ENCODE data around the gene ROR1. TPM values are rescaled to one million over a fixed set of nuclear protein-coding genes. Genes with fewer than 3 reads are reported as not detected.
"Not testable (repeated sequence)": the region's sequence is repeated elsewhere in the genome, so short reads cannot be mapped to it uniquely, and the experiment has no call there.

The ROR1 gene
- total RNA-seq, 1 donor, result under 0.01 TPM

DNA sequence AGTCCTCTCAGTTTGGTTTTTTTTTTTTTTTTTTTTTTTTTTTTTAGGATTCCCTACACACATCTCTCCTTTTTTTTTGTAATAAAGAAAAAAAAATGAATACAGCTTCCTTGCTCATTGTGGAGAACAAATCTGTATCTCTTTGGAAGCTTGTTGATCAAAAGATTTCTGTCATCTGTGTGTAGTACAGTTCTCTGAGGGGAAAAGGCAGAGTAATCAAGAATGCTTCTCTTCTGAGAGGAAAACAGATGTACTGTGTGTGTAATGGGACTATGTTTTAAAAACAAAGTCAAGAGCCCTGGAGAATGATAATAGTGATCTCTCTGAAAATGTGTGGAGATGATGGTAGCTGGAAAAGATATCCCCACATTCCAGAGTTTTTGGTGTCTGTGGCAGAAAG lies 16.5 kb upstream of the ROR1 start:
- no peak for DNase-seq (ENCODE audit: low read depth in 2 of 3, low spot score in 2 of 3)

GRCh38 chr1:63758791-63759190 lies 15.0 kb upstream of the ROR1 start:
- no peak for DNase-seq (ENCODE audit: low read depth in 2 of 3, low spot score in 2 of 3)

DNA sequence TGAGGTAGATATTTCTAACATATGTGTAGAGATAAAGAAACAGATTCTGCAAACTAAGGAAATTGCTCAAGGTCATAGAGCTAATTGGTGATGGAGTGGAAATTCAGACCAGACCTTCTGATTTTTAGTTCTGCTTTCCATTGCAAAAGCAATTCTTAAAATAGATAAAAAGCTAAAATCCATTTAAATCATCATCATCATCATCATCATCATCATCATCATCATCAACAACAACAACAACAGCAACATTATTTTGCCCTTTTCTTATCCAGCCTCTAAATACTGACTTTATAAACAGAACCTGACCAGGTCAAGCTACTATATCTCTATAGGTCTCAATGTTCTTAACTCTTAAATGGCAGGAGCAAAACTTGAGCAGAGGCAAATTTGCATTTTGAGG lies 14.0 kb upstream of the ROR1 start:
- no peak for DNase-seq (ENCODE audit: low read depth in 2 of 3, low spot score in 2 of 3)

- DNase-seq (ENCODE audit: low read depth in 2 of 3, low spot score in 2 of 3), result no peak
Measured at GRCh38 chr1:63770381-63770780, 3.4 kb upstream of the ROR1 start.

- no peak for DNase-seq (ENCODE audit: low read depth in 2 of 3, low spot score in 2 of 3)
Measured at GRCh38 chr1:63772201-63772600, 1.6 kb upstream of the ROR1 start.

DNA sequence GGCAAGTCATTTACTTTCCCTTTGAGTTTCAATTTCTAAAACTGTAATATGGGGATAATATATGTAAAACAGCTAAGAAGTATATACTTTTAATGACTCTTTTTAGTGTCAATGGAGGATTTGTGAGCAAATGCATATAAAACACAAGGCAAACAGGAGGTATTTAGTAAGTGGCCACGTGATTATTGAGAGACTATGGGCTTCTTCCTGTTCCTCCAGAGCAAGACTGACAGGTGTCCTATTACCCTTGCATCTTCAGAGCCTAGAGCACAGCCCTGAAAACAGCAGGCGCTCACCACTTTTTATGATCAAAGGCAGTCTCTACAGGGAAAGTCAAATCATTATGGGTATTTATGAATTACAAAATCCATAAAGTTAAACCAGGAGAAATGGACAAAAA lies 941 bp upstream of the ROR1 start:
- no peak for DNase-seq (ENCODE audit: low read depth in 2 of 3, low spot score in 2 of 3)

DNA sequence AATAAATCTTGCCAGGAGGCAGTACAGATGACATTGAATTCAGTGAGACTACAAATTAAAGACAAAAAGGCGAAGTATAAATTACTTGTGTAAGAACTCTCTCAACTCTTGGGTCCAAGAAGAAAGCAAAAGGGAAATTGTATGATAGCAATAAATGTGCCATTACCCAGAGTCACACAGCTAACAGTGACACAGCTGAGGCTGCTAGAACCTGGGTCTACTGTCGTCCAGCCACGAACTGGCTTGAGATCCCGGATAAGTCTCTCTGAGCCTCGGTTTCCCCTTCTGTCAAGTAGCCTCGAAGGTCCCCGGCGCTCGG lies 362 bp upstream of the ROR1 start:
- no peak for DNase-seq (ENCODE audit: low read depth in 2 of 3, low spot score in 2 of 3)

DNA sequence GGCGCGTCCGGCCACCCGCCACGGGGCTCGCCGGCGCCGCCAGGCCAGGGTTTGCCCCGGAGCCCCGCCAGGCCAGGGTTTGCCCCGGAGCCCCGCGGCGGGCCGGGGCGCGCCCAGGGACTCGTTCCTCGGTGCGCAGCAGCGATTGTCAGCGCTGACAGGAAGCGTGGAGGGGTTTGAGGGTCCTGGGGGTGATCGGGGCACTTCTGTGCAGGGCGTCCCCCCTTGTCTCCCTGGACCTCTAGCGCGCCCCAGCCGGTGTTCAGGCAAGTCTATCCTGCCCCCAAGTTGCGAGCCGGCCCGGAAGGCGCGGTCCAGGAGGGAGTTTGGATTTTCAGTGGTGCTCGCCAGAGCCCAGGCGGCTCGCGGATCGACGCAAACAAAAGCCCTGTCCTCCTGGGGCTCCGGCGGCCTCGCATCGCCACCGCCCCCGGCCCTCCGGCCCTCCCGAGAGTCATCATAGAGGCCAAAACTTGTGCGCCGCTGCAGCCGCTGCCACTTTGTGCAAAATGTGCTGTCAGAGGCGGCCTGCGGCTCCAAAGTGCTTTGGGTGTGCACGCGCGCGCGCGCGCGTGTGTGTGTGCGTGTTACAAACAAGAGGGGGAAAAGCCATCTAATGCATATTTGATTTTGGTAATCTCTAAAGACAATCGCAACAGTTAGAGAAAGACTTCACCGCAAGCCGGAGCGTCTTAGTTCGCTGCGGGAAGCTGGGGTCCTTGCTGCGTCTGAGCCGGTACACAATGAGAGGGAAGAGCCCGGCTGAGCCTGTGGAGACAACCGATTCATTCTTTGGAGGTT lies 1.0 kb downstream of the ROR1 start:
- peak in 2 of 3 donors; percentile 22 to 28 for DNase-seq (ENCODE audit: low read depth in 2 of 3, low spot score in 2 of 3)

DNA sequence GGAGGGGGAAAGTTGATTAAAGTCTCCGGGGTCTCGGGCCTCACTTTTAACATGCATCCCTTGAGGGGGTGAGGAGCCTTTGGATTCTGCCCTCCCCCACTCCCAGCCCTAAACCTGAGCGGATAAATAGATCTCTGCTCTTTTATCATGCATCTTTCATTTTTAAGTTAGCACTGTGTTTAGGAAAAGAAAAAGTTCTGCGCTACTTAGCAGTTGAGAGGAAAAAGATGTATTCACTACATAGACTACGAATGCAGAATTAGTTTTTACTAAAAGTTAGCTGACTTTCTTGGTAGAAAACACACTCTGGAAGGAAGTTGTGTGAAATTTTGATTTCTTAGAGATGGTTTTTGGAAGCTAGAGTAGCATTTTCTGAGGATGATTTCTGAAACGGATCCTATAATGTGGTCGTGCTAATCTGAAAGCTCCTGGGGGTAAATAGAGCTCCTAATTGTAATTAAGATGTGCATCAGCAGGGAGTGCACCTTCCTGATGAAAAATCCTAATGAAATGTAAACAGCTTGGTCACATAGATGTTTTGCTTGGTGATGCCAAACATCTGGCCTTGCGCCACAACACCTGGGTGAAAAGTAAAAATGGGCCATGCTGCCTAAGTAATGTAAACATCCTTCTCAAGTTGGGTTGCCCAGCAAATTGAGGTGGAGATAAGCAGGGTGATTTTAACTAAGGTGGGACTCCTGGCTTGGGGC lies 1.8 kb downstream of the ROR1 start:
- no peak for DNase-seq (ENCODE audit: low read depth in 2 of 3, low spot score in 2 of 3)

GRCh38 chr1:63777286-63777685 lies 3.5 kb downstream of the ROR1 start:
- no peak for DNase-seq (ENCODE audit: low read depth in 2 of 3, low spot score in 2 of 3)

- DNase-seq (ENCODE audit: low read depth in 2 of 3, low spot score in 2 of 3), result no peak
Measured at GRCh38 chr1:63777965-63778880, 4.4 kb downstream of the ROR1 start.

DNA sequence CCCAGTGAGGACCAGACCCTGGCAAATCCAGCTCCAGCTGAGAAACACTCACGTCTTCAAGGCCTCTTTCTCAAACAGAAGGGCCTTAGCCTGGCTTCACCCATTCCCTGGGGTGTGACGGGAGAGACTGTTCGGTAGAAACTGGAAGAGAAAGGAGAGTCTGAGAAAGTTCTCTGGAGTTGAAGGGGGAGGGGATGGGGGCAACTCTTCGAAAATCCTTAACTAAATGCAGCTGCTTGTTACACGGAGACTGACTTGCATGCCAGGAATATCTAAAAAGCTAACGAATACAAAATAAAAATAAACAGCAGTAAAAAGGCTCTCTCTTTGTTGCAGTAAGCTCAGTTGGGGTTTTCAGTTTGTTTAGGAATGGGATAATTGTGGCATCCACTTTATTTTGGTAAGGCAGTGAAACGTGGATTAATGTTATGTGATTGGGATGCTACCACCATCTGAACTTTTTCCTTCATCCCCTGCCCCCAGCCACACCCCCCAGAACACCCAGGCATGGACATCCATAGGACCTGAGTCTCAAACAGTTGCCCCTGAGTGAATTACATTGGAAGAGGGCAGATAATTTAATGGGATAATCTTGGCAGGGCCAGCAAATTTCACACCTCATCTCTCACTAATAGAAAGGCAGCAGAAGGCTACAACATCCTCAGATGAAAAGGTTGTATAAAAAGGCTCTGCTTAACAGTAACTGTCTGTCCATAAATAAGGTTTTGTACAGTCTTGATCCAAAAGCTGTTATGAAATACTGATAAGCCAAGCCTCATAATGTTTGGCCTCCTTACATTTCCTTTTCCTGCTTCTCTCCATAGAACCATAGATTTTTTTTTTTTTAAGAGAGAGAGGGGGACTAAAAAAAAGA lies 5.8 kb downstream of the ROR1 start:
- no peak for DNase-seq (ENCODE audit: low read depth in 2 of 3, low spot score in 2 of 3)

DNA sequence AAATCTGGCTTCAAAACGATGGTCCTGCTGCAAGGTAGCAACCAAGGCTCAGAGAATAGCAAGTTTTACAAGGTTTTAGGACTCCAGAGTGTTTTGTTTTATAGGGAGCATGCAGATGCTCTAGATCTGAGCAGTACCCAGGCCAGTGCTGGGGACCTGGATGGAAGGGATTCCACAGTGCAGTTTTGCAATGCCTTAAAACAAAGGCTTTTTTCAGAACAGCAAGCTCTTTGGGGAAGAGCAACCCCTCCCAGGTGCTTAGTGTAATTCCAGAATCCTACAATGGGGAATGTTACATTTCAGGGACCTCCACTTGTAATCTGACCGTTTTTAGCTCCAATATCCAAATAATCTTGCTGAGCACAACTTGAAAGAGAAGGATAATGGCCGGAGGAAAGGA lies 6.7 kb downstream of the ROR1 start:
- DNase-seq (ENCODE audit: low read depth in 2 of 3, low spot score in 2 of 3), result no peak

GRCh38 chr1:63782982-63783381 lies 9.2 kb downstream of the ROR1 start:
- DNase-seq (ENCODE audit: low read depth in 2 of 3, low spot score in 2 of 3), result no peak

GRCh38 chr1:63784083-63784482 lies 10.3 kb downstream of the ROR1 start:
- DNase-seq (ENCODE audit: low read depth in 2 of 3, low spot score in 2 of 3), result no peak

GRCh38 chr1:63784489-63785390 lies 10.9 kb downstream of the ROR1 start:
- DNase-seq (ENCODE audit: low read depth in 2 of 3, low spot score in 2 of 3), result no peak

DNA sequence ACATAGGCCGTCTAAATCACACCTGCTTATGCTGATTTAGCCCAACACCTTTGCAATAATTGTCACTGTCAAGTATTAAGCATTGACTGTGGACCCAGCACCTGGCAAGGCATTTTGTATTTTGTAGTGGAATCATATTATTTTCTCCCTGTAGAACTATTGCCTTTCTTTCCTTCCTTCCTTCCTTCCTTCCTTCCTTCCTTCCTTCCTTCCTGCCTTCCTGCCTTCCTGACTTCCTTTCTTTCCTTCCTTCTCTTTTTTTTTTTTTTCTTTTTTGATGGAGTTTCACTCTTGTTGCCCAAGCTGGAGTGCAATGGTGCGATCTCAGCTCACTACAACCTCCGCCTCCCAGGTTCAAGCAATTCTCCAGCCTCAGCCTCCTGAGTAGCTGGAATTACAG lies 13.5 kb downstream of the ROR1 start:
- DNase-seq (ENCODE audit: low read depth in 2 of 3, low spot score in 2 of 3), result not testable (repeated sequence)

DNA sequence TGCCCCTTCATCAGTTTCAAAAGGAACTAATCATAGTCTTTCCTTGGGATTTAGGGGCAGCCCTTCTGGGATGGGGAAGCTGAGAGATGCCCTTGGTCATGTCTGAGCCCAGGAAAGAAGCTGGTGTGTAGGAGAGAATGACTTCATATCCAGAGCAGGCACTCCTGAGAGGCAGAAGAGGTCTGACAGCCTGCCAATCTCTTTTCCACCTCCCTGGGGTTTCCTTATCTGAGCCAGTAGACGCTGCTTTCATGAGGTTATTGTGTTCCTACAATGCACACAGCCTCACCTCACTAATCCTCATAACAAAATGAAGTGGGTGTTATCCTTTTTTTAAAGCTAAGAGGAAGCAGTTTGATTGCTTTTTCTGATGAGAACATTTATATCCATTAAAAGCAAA lies 14.1 kb downstream of the ROR1 start:
- DNase-seq (ENCODE audit: low read depth in 2 of 3, low spot score in 2 of 3), result no peak

GRCh38 chr1:63789856-63790605 lies 16.2 kb downstream of the ROR1 start:
- DNase-seq (ENCODE audit: low read depth in 2 of 3, low spot score in 2 of 3), result no peak

Measured in hematopoietic multipotent progenitor cell (in vitro differentiated cells).